HL-60 (cell line): Measurements from ENCODE around the gene RNF220.

Experiments used
- DNase-seq, 2 experiments: peaks; one replicate each; pipeline ENCODE4 v3.0.0-alpha.2; 2010 to 2020; ENCODE audit warnings: low read depth in 1 of 2, low spot score in 1 of 2
- H3K27ac ChIP-seq: fragments of 250-450 bp; sonication (Bioruptor Pico); replicated peaks from 2 replicates; pipeline ENCODE4 v1.5.1; 2020; ENCODE audit warnings: mild to moderate bottlenecking, moderate library complexity
- H3K27me3 ChIP-seq: fragments of 250-450 bp; sonication (Bioruptor Pico); 2 replicates; pipeline ENCODE4 v1.5.1; 2021; ENCODE audit warnings: mild to moderate bottlenecking, moderate library complexity; ENCODE audit not compliant: insufficient read depth, poor library complexity, severe bottlenecking
- H3K4me3 ChIP-seq: replicated peaks from 2 replicates; pipeline ENCODE4 v1.5.1; 2011; ENCODE audit warnings: mild to moderate bottlenecking, control low read depth, low read length; ENCODE audit not compliant: insufficient read depth
- CTCF ChIP-seq: IDR thresholded peaks from one replicate; pipeline ENCODE4 v1.5.1; 2011; ENCODE audit warnings: low read length, control low read depth, inconsistent platforms; ENCODE audit not compliant: insufficient read depth
- GABPA ChIP-seq: IDR thresholded peaks from 2 replicates; pipeline ENCODE4 v1.6.1; 2012; ENCODE audit warnings: low read depth
- POLR2AphosphoS5 ChIP-seq: IDR thresholded peaks from 2 replicates; pipeline ENCODE4 v1.6.1; 2012; ENCODE audit warnings: low read depth
- SPI1 ChIP-seq: IDR thresholded peaks from 2 replicates; pipeline ENCODE4 v1.6.1; 2012; ENCODE audit warnings: low read depth, mild to moderate bottlenecking, borderline replicate concordance
- TF ChIP-seq, protein P1 (sequence below): IDR thresholded peaks from 2 replicates; pipeline ENCODE4 v1.6.1; 2012; ENCODE audit warnings: low read depth; ENCODE audit not compliant: insufficient replicate concordance

Gene RNF220

DNA sequence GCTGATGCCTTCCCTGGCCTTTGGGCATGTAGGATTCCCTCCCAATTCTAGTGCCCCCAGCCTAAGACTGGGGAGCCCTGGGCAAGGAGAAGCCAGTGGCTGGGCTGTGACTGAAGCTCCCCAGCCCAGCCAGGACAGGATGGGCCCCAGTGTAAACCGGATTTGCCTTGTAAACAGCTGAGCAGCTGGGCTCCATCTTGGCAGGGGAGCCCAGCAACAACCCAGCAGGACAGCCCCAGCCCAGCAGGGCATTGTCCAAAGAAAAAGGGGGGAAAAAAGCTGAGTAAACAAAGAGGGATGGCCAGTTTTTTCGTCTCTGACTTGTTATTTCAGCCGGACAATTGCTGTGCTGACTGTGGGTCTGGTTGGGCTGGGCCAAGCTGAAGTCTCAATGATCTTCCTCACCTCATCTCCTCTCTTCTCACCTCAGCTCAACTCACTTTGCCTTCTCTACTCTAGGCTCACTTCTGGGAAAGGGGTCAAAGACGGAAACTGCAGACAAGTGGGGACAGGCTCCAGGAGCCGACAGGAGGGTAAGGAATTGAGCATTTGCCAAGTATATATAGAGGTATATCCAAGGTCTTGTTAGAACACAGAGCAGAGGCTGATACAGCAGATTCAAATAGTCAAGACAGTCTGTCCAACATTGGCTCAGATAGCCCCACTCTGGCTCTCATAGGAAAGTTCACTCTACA lies 171.5 kb downstream of the RNF220 start:
- no peak overlapping the region for H3K4me3 ChIP-seq
- no peaks in the 10 kb centered on the region for H3K27me3 ChIP-seq
- TF ChIP-seq CTCF (no peak), SPI1 (no peak), GABPA (no peak), POLR2AphosphoS5 (no peak)
- TF ChIP-seq, protein P1, sequence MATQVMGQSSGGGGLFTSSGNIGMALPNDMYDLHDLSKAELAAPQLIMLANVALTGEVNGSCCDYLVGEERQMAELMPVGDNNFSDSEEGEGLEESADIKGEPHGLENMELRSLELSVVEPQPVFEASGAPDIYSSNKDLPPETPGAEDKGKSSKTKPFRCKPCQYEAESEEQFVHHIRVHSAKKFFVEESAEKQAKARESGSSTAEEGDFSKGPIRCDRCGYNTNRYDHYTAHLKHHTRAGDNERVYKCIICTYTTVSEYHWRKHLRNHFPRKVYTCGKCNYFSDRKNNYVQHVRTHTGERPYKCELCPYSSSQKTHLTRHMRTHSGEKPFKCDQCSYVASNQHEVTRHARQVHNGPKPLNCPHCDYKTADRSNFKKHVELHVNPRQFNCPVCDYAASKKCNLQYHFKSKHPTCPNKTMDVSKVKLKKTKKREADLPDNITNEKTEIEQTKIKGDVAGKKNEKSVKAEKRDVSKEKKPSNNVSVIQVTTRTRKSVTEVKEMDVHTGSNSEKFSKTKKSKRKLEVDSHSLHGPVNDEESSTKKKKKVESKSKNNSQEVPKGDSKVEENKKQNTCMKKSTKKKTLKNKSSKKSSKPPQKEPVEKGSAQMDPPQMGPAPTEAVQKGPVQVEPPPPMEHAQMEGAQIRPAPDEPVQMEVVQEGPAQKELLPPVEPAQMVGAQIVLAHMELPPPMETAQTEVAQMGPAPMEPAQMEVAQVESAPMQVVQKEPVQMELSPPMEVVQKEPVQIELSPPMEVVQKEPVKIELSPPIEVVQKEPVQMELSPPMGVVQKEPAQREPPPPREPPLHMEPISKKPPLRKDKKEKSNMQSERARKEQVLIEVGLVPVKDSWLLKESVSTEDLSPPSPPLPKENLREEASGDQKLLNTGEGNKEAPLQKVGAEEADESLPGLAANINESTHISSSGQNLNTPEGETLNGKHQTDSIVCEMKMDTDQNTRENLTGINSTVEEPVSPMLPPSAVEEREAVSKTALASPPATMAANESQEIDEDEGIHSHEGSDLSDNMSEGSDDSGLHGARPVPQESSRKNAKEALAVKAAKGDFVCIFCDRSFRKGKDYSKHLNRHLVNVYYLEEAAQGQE: no peak
- DNase-seq: no peak
- H3K27ac ChIP-seq: no peak overlapping the region

GRCh38 chr1:44581205-44581604 lies 176.2 kb downstream of the RNF220 start:
- DNase-seq: no peak
- no peaks in the 10 kb centered on the region for H3K27me3 ChIP-seq
- H3K27ac ChIP-seq: no peak overlapping the region
- TF ChIP-seq POLR2AphosphoS5: no peak
- no peak for TF ChIP-seq GABPA
- no peak for TF ChIP-seq CTCF
- TF ChIP-seq, protein P1: no peak
- no peak for TF ChIP-seq SPI1
- H3K4me3 ChIP-seq: no peak overlapping the region

DNA sequence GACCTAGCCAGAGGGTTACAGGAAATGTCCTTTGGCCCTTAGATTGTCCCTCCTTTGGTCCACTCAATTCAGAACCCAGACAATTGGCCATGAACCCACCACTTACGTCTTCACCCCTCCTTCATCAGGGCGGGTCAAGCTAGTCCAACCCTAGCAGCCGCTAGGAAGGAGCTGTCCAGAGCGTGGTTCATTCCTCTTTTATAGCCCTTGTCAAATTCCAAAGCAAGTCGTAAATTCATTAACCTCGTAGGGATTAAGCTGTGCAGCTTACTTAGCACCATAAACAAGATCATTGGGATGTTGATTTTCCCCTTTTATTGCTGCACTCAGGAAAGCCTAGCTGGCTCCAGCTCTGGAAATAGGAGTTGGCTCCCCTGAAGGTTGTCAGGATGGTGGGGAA lies 179.1 kb downstream of the RNF220 start:
- H3K27ac ChIP-seq: no peak overlapping the region
- TF ChIP-seq, protein P1: no peak
- TF ChIP-seq POLR2AphosphoS5 (no peak), CTCF (no peak), GABPA (no peak), SPI1 (no peak)

More for the DNA sequence above, 179.1 kb downstream of the RNF220 start:
- DNase-seq: no peak
- Histone ChIP-seq H3K27me3 (no peaks in the 10 kb centered on the region), H3K4me3 (no peak overlapping the region)
